Measurements from ENCODE around the gene METTL15.
"Not testable (repeated sequence)": the region's sequence is repeated elsewhere in the genome, so short reads cannot be mapped to it uniquely, and the experiment has no call there.

The METTL15 gene

GRCh38 chr11:28223577-28223976 is 115.4 kb downstream of the METTL15 start:
- no peak for FAIRE-seq

DNA sequence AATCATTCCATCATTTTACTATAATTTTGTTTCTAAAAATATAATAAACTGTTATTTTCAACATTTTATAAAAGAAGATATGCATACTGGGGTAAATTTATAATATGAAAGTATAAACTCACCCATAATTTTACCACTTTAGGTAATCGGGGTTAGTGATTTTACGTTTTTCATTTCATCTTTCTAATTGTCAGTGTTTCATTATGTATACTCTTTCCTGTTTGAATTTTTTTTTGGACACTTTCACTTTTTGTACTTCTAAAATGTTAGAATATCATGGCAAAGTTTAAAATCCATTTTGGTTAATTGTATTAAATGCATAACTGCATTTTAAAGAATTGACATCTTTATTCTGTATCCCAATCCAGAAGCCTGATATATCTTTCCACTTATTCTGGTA is 115.8 kb downstream of the METTL15 start:
- peak; percentile 85 for FAIRE-seq

- no peak for FAIRE-seq
These were observed 119.3 kb downstream of the METTL15 start for GRCh38 chr11:28227460-28227859.

DNA sequence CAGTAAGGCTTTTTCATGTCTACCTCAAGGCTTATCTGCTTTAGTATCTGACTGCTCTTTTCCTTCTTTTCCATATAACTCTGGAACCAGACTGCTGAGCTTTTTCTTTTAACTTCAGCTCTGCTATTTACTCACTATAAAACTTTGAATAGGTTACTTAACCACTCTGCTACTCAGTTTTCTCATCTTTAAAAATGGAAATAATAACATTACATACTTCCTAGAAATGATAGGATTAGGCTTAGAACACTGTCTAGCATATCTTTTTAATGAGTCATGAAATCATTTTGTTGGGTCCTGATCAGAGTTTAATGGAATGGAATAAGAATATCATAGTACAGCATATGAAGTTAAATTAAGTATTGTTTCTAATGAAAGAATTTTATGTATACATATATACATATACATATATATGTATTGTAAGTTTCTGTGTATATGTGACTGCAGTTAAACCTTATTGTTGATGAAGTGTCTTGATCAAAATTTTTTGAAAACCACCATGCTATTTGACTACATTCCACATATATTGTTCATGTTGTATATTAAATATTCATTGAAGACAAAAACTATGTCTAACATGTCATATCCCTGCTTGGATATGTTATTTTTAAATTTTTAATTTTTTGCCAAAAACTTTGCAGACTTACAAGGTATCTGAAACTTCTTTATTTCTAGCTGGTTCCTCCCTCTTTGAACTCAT is 120.2 kb downstream of the METTL15 start:
- FAIRE-seq: peak; percentile 17

- no peak for FAIRE-seq
These were observed 123.3 kb downstream of the METTL15 start for GRCh38 chr11:28231475-28231874.

DNA sequence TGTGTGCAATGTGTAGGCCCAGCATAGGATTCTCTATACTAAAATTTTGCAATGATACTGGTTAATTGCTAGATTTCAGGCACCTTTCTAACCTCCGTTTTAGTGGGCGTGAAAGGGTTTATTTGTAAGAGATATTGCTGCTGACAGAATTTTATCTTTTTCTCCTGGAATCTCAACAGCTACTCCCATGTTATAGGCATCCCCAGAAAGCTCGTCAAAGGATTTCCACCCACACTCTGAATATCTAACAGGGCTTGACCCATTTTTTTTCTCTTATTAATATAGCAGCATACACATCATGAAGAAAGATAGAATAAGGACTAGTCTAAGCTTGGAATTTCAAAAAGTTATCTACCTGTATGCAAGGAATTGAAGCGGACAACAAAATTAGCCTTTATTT is 124.5 kb downstream of the METTL15 start:
- FAIRE-seq: no peak

GRCh38 chr11:28241760-28242159 is 133.6 kb downstream of the METTL15 start:
- FAIRE-seq: no peak

- no peak for FAIRE-seq
These were observed 134.4 kb downstream of the METTL15 start for GRCh38 chr11:28242596-28242995.

GRCh38 chr11:28243061-28243460 is 134.9 kb downstream of the METTL15 start:
- FAIRE-seq: no peak

GRCh38 chr11:28243581-28243980 is 135.4 kb downstream of the METTL15 start:
- no peak for FAIRE-seq

DNA sequence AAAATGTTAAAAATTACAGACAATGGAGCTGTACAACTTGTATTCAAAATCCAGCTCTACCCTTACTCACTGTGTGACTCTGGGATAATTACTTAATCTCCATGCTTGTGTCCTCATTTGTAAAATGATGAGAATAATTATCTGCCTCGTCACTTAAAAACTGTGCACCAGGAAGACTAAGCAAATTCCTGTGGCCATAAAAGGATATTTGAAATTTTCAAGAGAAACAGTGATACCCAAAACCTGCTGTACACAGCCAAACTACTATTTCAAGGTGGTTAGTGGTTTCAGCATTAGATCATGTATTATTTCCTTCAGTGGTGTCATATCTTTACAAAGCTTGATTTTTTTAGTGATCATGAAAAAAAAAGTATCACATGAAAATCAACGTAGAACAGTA is 136.9 kb downstream of the METTL15 start:
- no peak for FAIRE-seq

DNA sequence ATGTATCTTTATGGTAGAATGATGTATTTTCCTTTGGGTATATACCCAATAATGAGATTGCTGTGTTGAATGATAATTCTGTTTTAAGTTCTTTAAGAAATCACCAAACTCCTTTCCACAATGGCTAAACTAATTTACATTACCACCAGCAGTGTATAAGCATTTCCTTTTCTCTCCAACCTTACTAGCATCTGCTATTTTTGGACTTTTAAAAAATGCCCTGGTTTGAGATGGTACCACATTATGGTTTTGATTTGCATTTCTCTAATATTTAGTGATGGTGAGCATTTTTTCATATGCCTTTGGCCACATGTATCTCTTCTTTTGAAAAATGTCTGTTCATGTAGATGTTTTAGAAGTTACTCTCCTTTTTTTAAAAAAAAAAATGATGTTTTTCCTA is 142.0 kb downstream of the METTL15 start:
- FAIRE-seq: no peak

DNA sequence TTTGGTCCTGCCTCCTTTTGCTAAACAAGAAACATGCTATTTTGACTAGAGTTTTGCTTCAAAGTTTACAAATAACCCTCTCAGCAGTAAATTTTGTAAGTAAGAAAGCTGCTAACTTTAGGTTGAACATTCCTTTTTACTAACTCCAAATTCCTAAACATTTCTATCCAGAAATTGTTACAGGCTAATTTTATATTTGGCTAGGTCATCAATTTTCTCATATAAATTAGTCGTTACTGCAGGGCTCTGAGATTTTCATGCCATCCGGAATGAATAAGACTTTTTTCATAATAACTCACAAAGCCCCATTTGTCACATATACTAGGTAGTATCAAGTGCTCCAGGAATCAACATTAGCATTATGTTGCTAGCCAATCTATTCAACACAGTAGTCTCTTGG is 143.1 kb downstream of the METTL15 start:
- FAIRE-seq: no peak

GRCh38 chr11:28257761-28258160 is 149.6 kb downstream of the METTL15 start:
- no peak for FAIRE-seq

DNA sequence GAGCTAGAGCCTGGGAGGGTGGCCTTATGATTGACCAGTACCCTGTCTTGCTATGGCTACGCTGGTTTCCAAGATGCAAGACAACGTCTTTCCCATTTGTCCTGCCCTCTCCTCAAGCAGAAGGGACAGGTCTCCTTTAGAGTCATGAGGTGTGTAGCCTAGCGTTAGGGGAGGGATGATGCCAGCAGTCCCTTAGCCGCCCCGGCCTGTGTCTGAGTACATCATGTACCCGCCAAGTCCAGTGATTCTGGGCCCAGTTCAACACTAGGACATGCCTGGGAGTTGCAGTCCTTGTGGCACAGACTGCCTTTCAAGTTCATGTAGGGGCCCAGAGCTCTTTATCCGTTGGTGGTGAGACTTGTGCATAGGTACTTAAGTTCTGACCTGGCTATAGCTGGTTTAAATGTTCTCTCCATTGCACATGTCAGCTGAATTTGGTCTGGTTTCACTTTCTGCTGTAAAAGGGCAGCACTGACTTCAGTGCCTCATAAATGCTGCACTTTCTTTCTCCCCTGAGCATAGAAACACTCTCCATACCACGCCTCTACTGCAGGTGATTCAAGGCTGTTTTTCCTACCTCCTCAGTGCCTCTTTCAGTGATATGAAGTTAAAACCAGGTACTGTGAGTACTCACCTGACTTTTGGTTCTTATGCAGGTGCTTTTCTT is 151.1 kb downstream of the METTL15 start:
- no peak for FAIRE-seq

- no peak for FAIRE-seq
These were observed 160.7 kb downstream of the METTL15 start for GRCh38 chr11:28268925-28269324.

- FAIRE-seq: no peak
These were observed 161.4 kb downstream of the METTL15 start for GRCh38 chr11:28269586-28269985.

DNA sequence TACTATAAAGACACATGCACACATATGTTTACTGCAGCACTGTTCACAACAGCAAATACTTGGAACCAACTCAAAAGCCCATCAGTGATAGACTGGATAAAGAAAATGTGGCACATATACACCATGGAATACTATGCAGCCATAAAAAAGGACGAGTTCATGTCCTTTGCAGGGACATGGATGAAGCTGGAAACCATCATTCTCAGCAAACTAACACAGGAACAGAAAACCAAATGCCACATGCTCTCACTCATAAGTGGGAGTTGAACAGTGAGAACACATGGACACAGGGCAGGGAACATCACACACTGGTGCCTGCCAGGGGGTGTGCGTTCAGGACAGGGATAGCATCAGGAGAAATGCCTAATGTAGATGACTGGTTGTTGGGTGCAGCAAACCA is 164.1 kb downstream of the METTL15 start:
- not testable (repeated sequence) for FAIRE-seq

- no peak for FAIRE-seq
These were observed 166.0 kb downstream of the METTL15 start for GRCh38 chr11:28274216-28274615.

DNA sequence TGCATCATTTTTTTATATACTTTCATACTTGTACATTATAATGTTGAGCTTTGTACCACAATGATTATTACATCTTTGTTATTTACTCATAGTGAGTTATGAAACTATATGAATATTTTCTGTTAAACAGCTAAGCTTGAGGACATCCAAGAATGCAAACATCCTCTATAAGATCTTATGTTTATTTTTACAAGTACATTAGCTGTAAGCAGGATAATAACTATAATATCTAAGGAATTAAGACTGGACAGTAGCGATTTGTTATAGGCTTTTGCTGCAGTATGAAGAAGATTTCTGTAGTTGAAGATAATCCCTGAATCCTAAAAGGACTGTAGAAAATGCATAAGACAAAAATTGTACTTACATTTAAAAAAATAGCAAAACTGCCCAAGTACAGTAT is 176.0 kb downstream of the METTL15 start:
- FAIRE-seq: no peak

- FAIRE-seq: no peak
These were observed 181.3 kb downstream of the METTL15 start for GRCh38 chr11:28289444-28289843.

DNA sequence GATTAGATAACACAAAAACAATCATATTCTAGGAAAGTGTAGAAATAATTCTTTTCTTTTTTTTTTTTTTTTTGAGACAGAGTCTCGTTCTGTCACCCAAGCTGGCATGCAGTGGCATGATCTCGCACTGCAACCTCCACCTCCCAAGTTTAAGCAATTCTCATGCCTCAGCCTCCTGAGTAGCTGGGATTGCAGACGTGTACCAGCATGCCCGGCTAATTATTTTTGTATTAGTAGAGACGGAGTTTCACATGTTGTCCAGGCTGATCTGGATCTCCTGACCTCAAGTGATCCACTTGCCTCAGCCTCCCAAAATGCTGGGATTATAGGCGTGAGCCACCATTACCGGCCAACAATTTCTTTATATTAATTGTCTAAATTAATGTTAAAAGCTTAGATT is 182.8 kb downstream of the METTL15 start:
- FAIRE-seq: not testable (repeated sequence)

DNA sequence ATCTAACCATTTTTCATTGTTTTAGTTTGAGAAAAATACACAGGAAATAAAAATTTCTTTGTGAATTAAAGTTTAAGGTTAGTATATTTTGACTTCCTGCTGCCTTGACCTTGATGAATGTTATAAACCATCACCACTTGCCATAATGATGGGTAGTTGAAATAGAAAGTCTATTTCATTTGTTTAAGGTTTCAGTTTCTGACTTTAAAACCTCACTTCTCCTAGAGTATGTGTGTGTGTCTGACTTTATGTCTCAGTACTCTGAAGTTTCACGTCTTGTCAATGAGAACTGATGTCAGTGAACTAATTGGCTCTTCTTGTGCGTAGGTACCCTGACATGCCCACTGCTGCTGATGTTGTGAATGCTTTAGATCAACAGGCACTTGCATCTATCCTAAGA is 188.2 kb downstream of the METTL15 start:
- FAIRE-seq: no peak

DNA sequence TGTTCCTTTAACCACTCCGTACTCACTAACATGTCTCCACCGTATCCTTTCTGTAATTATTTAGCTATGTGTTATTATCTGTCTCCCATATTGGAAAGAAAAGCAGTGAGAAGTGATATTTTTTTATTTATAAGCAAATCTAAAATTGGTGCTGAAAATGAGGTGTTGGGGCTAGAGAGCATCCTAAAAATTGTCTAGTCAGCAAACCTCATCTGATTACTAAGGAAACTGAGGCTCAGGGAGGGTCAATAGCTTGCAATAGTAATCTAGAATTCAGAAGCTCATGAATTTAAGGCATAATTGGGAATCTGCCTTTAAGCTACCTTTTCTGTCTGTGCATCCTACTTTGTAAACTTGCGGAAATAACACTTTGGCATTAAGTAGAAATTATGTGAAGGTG is 190.0 kb downstream of the METTL15 start:
- FAIRE-seq: no peak
